Measurements from ENCODE around the gene SPATA18. TPM values are rescaled to one million over a fixed set of nuclear protein-coding genes. Genes with fewer than 3 reads are reported as not detected.

The SPATA18 gene
- total RNA-seq, 4 donors from 2014 or later: 10.5 to 25.1 (median 13.7) TPM

DNA sequence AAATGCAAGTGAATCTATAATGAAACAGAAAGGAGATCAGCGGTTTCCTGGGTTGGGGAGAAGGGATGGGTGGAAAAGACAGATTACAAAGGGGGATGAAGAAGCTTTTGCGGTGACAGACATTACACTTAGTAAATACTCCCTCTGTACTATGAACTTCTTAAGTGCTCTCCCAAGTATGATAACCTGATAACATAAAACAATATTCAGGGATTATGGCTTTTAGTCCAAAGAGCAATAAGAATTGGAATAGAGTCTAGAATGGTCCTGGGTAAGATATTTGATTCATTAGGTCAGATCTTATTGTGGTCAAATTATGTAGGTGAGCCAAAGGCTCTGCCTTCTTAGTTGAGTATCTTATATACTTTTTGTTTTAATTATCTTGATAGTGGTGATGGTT lies 40.1 kb upstream of the SPATA18 start:
- H3K36me3 ChIP-seq: no peaks in the 10 kb centered on the region
- DNase-seq (ENCODE audit: low spot score in 2 of 2): no peak
- WGBS: 94% methylated on average over 2 of the region's 2 CpGs
- TF ChIP-seq EP300 (IDR thresholded peaks at IDR 0.05): no peak
- TF ChIP-seq, protein P1, sequence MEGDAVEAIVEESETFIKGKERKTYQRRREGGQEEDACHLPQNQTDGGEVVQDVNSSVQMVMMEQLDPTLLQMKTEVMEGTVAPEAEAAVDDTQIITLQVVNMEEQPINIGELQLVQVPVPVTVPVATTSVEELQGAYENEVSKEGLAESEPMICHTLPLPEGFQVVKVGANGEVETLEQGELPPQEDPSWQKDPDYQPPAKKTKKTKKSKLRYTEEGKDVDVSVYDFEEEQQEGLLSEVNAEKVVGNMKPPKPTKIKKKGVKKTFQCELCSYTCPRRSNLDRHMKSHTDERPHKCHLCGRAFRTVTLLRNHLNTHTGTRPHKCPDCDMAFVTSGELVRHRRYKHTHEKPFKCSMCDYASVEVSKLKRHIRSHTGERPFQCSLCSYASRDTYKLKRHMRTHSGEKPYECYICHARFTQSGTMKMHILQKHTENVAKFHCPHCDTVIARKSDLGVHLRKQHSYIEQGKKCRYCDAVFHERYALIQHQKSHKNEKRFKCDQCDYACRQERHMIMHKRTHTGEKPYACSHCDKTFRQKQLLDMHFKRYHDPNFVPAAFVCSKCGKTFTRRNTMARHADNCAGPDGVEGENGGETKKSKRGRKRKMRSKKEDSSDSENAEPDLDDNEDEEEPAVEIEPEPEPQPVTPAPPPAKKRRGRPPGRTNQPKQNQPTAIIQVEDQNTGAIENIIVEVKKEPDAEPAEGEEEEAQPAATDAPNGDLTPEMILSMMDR (IDR thresholded peaks at IDR 0.05): no peak
- no peak for TF ChIP-seq POLR2AphosphoS5 (IDR thresholded peaks at IDR 0.05)
- TF ChIP-seq POLR2A (IDR thresholded peaks at IDR 0.05): no peak
- no peak overlapping the region for H3K4me3 ChIP-seq
- no peaks in the 10 kb centered on the region for H3K9me3 ChIP-seq
- no peak overlapping the region for H3K27ac ChIP-seq
- no peaks in the 10 kb centered on the region for H3K27me3 ChIP-seq
- H3K4me1 ChIP-seq: no peaks in the 10 kb centered on the region

DNA sequence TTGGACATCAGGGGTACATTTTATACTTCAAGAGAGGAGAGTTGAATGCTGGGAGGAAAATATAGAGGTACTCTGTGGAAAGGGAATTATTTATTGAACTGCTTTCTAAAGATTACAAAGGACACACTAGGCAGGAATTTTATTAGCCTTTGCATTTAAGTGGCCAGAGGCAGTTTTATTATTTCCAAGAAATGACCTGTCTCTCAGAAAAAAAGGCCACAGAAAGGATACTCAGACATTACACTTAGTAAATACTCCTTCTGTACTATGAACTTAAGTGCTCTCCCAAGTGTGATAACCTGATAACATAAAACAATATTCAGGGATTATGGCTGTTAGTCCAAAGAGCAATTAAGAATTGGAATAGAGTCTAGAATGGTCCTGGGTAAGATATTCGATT lies 38.5 kb upstream of the SPATA18 start:
- DNase-seq (ENCODE audit: low spot score in 2 of 2): no peak
- Histone ChIP-seq H3K9me3 (no peaks in the 10 kb centered on the region), H3K36me3 (no peaks in the 10 kb centered on the region), H3K27me3 (no peaks in the 10 kb centered on the region), H3K4me1 (no peaks in the 10 kb centered on the region), H3K4me3 (no peak overlapping the region), H3K27ac (no peak overlapping the region)
- no peak for TF ChIP-seq EP300 (IDR thresholded peaks at IDR 0.05)
- no peak for TF ChIP-seq POLR2AphosphoS5 (IDR thresholded peaks at IDR 0.05)
- TF ChIP-seq, protein P1 (IDR thresholded peaks at IDR 0.05): no peak
- no peak for TF ChIP-seq POLR2A (IDR thresholded peaks at IDR 0.05)
- whole genome bisulfite sequencing: 92% methylated on average over 1 of the region's 1 CpG

DNA sequence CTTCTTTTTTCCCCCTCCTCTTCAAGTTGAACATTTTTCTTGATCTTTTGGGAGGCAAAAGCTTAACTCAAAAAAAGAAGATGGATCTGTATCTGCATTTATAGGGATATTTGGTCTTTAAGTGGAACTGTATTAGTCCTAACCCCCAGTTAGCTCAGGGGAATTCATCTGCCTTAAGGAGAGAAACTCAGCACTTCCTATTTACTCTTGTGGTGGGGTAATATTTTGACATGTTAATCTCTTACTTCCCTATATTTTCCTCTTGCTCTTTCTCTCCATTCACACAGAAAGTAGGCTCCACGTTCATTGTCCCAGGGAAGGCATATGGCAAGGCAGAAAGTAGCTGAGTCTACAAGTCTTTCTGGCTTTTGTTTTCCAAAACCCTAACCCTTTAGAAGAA lies 36.2 kb upstream of the SPATA18 start:
- 64% methylated on average over 1 of the region's 1 CpG for WGBS
- no peaks in the 10 kb centered on the region for H3K9me3 ChIP-seq

DNA sequence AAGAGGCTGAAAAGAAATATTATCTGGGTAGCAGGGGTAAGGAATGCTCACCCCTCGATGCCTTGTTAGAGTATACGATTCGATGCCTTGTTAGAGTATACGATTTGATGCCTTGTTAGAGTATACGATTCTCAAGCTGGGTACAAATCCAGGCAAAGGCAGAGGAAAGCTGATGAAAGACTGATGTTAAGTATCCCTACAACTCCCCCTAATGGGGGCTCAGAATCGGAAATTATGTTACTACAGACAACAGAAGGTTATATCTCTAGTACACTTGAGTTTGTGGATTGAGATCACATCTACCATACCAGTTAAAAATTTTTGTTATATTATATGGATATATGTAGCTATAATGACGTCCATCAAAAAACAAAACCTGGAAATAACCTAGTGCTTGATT lies 35.7 kb upstream of the SPATA18 start:
- Histone ChIP-seq H3K9me3 (no peaks in the 10 kb centered on the region), H3K27ac (no peak overlapping the region), H3K36me3 (no peaks in the 10 kb centered on the region), H3K4me1 (no peaks in the 10 kb centered on the region), H3K27me3 (no peaks in the 10 kb centered on the region), H3K4me3 (no peak overlapping the region)
- DNase-seq (ENCODE audit: low spot score in 2 of 2): no peak
- TF ChIP-seq POLR2A (IDR thresholded peaks at IDR 0.05) (no peak), EP300 (IDR thresholded peaks at IDR 0.05) (no peak), POLR2AphosphoS5 (IDR thresholded peaks at IDR 0.05) (no peak)
- TF ChIP-seq, protein P1 (IDR thresholded peaks at IDR 0.05): no peak
- WGBS: 78% methylated on average over 7 of the region's 7 CpGs

More for the DNA sequence above, 36.2 kb upstream of the SPATA18 start:
- H3K27me3 ChIP-seq: no peaks in the 10 kb centered on the region
- no peaks in the 10 kb centered on the region for H3K4me1 ChIP-seq
- TF ChIP-seq, protein P1 (IDR thresholded peaks at IDR 0.05): no peak
- no peak for DNase-seq (ENCODE audit: low spot score in 2 of 2)
- H3K27ac ChIP-seq: no peak overlapping the region
- H3K36me3 ChIP-seq: no peaks in the 10 kb centered on the region
- no peak overlapping the region for H3K4me3 ChIP-seq

DNA sequence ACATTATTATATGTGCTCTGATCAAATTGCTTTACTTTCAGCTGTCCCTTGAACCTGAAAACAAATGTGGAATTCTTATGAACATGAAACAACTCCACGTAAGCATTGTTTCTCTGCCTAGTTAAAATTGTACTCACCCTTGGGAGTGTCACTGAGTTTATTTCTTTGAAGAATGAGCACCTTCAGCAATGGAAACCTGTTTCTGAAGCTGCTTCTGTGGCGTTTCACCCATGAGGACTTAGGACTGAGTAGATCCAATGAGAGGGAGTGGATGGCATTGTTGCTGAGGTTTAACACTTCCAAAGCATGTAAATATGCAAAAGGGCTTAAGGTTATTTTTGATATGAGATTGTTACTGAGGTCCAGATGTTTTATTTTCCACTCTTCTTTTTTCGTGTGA lies 34.1 kb upstream of the SPATA18 start:
- Histone ChIP-seq H3K4me3 (no peak overlapping the region), H3K9me3 (no peaks in the 10 kb centered on the region), H3K4me1 (no peaks in the 10 kb centered on the region), H3K36me3 (no peaks in the 10 kb centered on the region), H3K27ac (no peak overlapping the region), H3K27me3 (no peaks in the 10 kb centered on the region)
- WGBS: 88% methylated on average over 3 of the region's 3 CpGs
- no peak for DNase-seq (ENCODE audit: low spot score in 2 of 2)
- no peak for TF ChIP-seq POLR2A (IDR thresholded peaks at IDR 0.05)
- TF ChIP-seq POLR2AphosphoS5 (IDR thresholded peaks at IDR 0.05): no peak
- no peak for TF ChIP-seq EP300 (IDR thresholded peaks at IDR 0.05)

DNA sequence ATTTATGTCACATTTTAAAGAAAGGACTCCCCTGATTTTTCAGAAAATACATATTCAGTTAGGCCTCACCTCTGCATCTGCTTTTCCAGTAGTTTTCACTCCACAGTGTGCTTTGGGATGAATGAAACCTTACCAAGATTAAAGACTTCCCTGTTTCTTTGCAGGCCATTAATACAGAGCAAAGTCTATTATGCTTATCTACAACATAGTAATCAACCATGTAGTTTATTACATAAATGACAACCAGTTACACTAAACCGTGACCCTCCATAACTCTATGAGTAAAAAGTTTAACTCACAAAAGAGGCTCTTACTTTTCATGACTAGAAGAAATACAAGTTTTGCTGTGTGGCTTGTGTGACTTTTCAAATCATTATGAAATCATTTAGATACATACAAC lies 33.3 kb upstream of the SPATA18 start:
- 40% methylated on average over 1 of the region's 1 CpG for WGBS

More for the DNA sequence above, 33.3 kb upstream of the SPATA18 start:
- no peak for DNase-seq (ENCODE audit: low spot score in 2 of 2)
- TF ChIP-seq, protein P1 (IDR thresholded peaks at IDR 0.05): no peak
- no peak for TF ChIP-seq EP300 (IDR thresholded peaks at IDR 0.05)
- TF ChIP-seq POLR2AphosphoS5 (IDR thresholded peaks at IDR 0.05): no peak
- no peak for TF ChIP-seq POLR2A (IDR thresholded peaks at IDR 0.05)
- Histone ChIP-seq H3K27ac (no peak overlapping the region), H3K4me3 (no peak overlapping the region), H3K27me3 (no peaks in the 10 kb centered on the region), H3K9me3 (no peaks in the 10 kb centered on the region), H3K36me3 (peaks cover 4% of the 10 kb centered on the region), H3K4me1 (no peaks in the 10 kb centered on the region)
